Activated CD4-positive, CD25-positive, alpha-beta regulatory T cell (primary cell): Measurements from ENCODE around the gene FGF4.

ENCODE experiments used
- DNase-seq, 4 experiments: peaks; one replicate each; lab custom pipeline; 2025; lab: John Stamatoyannopoulos, UW

FGF4 gene, protein sequence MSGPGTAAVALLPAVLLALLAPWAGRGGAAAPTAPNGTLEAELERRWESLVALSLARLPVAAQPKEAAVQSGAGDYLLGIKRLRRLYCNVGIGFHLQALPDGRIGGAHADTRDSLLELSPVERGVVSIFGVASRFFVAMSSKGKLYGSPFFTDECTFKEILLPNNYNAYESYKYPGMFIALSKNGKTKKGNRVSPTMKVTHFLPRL

DNA sequence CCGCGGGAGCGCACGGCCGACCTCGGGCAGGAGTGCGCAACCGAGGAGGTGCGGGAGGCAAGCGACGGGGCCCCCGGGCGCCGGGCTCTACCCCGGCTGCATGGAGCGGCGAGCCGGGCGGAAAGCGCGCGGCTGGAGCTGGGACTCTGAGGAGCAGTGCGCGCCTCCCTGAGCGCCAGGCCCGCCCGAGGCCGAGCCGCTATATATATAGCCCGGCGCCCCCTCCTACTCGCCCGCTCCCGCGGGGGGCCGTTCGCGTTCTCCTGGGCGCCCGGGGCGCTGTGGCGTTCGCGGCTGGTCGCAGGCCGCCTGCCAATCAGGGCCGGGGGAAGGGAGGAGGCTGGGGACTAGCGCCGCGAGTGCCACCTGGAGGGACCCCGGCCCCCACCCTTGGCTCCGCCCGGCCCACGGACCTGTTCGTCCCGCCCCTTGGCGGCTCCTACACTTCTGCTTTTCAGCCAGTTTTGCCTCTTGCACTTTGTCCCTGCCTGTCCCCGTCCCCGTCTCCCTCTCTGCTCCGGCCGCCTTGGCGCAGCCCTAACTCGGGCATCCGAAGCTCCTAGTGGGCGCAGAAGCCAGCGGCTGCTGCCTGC, at the start of gene FGF4:
TSS of gene FGF4 (minus strand) at position 179 of the 593 bp plus-strand sequence. CDS start 257 bp downstream, outside the sequence.
- DNase-seq, result no peak

DNA sequence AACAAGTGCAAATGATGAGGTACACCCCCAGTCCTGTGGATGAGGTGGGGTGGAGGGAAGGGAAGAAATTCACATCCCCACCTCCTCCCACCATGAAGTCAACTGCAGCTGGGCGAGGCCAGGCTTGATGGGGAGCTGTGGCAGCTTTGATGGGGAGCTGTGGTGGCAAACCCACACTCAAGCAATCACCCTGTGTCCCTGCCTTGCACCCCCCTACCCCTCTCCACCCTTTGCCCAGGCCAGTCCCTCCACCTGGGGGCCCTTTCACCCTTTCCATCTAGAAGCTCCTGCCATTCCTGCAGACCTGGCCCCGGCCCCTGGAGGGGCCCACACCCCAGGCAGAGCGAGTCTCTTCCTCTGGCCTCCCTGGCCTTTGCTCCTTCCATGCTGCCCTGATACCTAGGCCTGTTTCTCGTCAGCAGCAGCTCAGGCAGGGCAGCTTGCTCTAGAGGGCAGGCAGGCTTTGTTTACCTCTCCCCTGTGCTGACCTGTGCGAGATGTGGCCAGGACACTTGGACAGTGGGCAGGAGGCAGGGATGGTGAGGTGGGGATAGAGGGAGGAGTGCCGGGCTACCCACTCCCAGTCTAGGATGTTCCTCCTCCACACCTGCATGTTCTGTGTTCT, 48.6 kb upstream of the FGF4 start:
- no peak for DNase-seq

DNA sequence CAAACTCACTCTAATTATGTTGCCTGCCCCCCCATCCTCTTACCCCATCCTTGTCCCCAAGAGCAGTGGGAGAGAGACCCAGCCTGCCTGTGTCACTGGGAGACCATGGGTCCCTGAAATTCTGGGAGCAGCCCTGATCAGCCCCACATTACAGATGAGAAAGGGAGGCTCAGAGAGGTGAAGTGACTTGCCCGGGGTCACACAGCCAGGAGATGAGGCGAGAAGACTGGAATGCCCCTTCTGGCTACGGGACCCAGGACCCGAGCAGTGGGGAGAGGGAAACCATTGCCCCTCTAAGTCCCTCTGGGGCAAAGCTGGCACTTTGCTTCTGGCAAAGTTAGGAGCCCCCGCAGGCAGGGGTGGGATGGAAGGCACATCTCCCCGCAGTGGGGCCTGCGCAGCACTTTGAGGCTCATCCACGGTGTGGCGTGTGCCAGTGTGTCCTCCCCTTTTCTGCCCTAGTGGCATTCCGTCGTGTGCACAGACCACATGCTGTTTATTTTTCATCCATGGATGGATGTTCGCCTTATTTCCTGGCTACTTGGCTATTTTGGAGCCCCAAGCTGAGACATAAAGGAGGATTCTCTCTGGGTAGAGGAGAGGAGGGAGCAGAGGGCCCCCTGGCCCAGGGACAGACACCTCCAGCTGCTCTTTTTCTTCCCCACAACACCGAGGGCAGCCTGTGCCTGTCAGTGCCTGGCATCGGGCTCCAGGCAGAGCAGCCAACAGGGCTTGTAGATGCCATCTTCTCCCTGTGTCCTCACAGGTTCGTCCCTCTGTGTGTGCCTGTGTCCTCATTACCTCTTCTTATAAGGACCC, 47.7 kb upstream of the FGF4 start:
- DNase-seq, result no peak

DNA sequence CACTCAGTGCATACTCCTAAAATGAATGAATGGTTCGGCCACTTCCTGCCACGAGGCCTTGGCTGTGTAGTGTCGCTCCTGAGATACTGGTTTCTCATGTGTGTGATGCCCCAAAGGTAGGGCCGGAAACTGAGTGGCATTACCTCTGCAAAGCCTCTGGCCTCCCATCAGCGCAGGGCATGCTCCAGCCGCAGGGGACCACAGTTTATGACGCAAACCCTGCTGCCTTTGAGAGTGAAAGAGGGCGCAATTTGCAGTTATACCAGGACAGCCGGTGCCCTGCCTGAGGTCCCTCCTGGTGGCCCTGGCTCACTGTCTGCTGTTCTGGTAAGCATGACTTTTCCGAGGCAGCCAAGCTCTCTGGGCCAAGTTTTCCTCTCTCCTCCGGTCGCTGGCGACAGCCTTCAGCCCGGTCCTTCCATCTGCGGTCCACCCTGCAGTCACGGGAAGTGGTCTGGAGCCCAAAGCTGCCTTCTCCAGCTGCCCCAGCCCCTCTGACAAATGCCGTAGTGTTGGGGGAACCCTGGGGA, 46.4 kb upstream of the FGF4 start:
- DNase-seq, result no peak

DNA sequence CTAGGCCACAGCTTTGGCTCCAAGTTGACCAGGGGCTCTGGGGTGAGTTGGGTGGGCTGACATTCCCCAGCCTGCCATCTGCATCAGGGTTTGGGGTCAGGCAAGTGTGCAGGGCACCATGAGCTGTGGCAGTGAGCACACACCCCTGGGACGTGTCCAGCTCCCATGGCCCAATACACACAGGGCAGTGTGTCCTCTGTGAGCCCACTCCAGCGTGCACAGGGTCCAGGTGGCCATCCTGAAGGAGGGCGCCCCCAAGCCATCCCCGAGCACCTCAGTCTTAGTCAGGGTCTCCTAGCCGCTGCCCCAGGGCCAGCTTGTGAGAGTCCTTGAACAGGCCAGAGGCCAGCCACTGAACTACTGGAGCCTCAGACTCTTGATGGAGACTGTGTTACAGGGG, 45.3 kb upstream of the FGF4 start:
- DNase-seq, result no peak

DNA sequence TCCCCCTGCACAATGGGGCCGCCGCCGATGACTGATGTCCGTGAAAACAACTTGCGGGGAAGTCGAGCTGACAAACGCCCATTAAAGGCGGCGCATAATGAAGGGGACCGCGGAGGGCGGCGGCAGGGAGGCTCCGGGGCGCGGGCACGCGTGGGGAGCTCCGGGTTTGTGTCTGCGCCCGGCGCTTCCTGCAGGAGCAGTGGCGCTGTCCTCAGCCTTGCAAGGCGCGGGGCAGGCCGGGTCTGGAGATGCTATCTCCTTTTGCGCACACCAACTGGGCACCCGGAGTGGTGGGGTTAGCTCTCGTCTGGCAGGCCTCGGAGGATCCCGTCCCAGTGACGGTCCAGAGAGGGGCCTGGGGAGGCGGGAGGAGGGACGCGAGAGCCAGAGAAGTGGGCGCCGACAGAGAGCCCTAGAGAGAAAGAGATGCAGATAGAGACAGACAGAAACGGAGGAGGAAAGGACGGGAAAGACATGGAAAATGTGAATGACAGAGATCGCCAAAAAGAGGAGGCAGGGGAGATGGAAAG, 44.5 kb upstream of the FGF4 start:
- no peak for DNase-seq

DNA sequence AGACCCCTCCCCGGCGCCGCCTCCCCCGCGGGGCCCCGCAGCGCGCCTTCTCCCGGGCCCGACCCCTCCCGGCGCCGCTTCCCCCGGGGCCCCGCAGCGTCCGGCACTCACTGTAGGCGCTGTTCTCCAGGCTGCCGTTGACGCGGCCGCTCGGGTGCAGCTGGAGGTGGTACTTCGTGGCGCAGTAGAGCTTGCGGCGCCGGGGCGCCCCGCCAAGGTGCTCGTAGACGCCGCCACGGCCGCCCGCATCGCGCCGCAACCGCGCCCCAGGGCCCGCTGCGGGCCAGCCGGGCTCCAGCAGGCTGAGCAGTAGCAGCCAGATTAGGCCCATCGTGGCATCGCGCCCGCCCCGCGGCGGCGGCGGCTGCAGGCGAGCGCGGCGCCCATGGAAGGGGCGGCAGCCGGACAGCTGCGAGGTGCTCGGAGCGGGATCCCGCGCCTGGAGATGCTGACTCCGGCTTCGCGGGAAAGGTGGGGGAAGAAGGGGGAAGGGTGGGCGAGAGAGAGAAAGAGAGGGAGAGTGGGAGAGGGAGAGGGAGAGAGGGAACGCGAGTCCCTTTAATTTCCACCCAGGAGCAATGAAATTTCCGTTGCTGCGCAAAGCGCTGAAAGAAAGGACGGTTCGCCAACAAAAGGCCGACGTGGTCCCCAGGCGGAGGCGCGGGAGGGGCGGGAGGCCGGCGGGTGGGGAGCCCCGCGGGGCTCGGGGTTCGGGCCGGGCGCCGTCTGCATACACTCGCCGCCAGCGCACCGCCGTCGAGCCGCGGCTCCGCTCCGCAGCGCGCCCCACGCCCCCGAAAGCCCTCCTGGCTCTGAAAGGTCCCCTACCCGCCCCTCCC, 43.7 kb upstream of the FGF4 start, which contains the start of gene FGF3:
TSS of gene FGF3 (minus strand) at position 814 of the 839 bp plus-strand sequence. CDS start at position 331, 483 bp downstream.
- no peak for DNase-seq

DNA sequence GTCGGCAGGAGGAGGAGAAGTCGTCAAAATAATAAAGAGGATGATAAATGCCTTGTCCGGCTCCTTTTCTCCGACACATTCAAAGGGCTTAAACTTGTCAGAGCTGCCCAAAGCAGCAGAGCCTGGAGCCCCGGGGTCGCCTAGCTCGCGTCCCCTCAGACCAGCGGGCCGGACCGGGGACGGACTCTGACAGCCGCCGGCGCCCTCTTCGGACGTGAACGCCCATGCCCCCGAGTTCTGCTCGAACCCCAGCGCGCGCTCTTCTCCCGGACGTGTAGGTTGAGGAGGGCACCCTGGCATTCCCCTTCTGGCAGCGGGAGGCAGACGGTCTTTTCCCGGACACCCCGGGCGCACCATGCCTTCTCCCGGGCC, 43.1 kb upstream of the FGF4 start:
- no peak for DNase-seq

DNA sequence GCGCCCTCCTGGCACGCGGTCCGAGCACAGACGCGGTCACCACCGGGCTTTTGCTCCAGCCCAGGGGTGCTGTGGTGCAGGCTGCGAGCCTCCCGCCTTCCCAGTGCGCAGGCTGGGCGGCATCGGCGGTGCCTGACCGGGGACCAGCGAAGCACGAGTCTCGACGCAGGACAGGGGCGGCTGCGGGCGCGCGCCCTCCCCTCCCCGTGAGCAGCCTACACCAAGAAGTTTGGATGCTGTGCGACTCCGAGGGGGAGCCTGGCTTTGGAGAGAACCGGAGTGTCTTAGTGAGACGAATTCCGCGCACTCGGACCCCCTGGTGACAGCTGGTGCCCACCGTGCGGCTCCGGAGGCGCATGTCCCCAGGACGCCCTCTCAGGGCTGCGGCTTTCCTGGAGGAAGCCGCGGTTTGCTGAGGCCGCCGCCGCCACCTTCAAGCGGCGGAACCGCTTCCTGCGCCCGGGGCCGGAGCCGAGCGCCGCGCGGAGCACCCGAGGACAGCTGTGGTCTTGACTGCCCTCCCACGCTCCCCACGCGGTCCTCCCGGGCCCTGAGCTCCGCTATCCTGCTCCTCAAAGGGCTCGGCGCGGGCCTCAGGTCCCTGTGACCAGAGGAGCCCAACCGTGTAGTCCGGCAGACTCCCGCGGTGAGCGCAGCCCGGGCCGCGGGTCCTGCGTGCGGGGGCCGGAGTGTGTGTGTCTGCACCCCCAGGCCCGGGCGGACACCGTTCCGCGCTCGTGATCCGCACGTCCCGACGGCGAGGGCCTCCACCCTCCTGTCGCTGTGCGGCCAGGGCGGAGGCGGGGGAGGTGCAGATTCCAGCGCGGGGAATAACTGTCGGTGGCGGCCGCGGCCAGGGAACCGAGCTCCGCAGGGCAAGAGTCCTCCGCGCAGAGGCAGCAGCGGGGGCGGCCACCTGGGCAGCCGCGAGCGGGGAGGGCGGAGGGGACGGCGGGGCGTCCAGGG, 42.4 kb upstream of the FGF4 start:
- no peak for DNase-seq

DNA sequence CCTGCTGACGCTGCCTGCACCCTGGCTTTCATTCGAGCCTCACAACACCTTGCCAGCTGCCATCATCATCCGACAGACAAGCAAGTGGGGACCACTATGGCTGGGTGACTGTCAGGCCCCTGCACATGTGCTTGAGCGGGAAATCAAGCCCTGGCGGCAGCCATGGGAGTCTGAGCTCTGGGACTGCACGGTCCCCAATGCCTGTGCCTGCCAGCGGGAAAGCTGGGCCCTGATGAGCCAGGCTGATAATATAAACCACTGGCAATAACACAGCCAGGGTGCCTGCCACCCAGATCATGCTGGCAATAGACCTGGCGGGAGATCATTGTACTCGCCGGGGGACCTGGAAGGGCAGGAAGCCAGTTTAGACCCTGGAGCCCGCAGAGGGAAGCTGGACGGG, 41.5 kb upstream of the FGF4 start:
- DNase-seq, result no peak

DNA sequence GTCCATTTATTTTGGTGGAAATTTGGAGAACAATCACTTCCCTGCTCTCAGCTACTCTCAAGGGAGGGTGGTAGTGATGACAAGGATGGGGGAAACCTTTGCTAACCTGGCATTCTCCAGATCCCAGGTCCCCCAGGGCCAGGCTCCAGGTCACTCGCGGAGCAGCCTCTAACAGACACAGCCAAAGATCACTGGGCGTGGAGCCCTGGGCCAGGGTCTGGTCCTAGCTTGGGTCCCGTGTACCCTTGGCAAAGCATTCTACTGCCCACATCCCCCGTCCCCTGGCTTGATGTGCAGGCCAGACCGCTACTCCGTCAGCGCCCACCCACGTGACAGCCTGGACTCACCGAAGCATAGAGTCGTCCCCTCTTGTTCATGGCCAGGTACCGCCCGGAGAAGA, 40.8 kb upstream of the FGF4 start:
- no peak for DNase-seq

DNA sequence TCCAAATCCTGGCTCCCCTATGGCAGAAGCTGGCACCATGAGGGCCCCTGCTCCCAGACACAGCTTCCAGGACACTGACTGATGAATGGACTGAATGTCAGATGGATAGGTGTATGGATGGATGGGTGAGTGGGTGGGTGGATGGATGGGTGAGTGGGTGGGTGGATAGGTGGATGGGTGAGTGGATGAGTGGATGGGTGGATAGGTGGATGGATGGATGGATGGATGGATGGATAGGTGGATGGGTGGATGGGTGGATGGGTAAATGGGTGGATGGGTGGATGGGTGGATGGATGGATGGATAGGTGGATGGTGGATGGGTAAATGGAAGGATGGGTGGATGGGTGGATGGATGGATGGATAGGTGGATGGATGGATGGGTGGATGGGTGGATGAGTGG, 39.8 kb upstream of the FGF4 start:
- no peak for DNase-seq

DNA sequence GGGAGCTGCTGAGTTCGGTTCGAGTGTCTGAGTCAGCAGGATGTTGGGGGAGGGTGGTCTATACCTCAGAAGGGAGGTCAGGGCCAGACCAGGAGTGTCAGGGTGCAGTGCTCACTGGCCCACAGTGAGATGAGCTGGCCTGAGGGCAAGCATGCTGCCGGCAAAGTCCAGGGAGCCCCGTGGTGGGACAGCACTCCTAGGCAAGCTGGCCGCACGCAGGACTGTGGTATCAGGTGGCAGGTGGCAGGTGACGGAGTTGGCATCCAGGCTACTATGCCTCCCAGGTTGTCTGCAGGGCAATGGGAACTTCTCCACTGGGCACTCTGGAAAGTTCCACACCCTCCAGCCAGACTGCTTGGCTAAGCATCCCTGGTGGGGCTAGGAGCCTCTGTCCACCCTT, 39.3 kb upstream of the FGF4 start:
- no peak for DNase-seq

DNA sequence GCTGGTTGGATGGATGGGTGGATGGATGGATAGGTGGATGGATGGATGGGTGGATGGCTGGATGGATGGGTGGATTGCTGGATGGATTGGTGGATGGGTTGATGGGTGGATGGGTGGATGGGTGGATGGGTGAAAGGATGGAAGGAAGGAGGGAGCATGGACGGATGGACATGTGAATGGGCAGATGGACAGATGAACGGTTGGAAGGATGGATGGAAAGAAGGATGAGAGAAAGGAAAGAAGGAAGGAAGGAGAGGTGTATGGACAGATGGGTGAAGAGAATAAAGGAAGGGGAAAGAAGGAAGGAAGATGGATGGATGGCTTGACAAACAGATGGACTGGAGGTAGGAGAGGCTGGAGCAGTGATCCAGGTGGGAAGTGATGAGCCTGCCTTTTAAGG, 38.7 kb upstream of the FGF4 start:
- no peak for DNase-seq

DNA sequence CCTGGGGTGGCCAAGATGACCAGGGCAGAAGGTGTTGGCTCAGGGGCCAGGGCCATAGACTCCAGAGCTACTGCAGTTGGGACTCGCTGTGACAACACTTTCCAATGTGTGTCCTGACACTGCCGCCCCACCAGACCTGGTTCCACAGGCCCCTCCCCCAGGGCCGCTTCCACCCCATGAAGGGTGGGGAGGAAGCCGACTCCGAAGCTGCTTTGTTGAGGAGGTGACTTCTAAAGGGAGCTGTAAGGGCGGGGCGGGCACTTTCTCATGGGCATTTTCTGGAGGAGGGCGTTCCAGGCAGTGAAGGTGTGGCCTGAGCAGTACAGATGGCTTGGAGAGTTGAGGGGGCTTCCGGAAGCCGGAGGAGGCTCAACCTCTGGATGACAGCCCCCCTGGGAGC, 37.8 kb upstream of the FGF4 start:
- no peak for DNase-seq

DNA sequence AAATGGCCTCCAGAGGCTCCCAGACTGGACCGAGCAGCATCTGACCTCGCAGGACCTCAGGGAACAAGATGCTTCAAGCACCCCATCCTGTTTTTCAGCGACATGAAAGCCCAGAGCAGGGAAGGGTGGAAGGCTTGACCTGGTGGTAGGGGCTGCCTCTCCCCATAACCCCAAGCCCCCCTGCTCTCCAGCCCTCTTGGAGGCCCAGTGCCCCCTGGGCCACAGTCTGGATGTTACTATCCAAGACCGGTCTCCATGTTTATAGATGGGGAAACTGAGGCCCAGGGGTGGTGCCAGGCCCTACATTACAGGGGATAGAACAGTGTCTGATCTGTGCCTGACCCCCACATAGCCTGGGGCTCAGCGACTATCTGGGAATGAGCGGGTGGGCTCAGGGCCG, 37.1 kb upstream of the FGF4 start:
- DNase-seq, result no peak

DNA sequence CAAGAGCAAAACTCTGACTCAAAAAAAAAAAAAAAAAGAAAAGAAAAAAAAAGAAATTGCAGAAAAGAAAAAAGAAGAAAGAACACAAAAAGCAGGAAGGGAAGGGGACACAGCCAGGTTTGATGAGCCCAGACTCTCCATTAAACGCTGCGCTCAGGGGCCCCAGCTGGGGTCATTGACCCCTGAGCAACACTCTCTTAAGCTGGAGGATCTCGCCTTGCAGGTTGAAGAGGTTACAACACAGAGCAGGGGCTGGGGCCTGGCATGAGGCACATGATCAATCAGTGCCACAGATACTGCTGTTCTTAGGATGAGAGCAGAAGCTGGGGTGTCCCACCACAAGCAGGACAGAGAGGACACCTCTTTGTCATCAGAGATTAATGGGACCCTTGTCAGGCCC, 36.3 kb upstream of the FGF4 start:
- no peak for DNase-seq

DNA sequence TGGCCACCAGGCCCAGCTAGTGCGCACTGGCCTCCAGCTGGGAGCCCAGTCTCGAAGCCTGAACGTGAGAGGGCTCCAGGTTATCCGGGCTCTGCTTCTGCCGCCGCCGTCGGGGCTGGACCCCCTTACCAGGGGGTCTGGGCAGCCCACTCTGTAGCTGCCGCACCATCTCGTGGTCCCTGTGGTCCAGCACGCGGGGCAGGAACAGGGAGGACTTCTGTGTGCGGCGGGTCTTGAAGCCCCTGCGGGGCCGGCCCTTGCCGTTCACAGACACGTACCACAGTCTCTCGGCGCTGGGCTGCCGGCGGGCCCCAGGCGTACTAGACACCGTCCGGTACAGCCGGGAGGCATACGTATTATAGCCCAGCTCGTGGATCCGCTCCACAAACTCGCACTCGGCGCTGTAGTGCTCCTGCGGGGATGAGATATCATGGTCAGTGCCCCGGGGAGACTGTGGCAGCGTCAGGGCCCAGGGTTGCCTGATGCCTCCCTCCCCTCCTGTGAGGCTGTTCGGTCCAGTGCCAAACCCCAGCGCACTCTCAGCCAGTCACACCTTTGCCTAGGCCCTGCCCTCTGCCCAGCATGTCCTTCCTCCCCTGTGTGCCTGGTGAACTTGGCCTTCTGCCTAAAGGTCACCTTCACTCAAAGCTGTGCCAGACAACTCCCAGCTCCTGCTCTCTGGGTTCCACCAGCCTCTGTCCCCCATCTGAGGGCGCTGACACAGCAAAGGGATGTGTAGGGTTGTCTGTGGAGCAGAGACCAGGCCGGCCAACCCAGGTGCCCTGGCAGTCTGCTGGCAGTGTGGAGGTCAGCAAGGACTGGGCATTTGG, 35.4 kb upstream of the FGF4 start:
- no peak for DNase-seq

DNA sequence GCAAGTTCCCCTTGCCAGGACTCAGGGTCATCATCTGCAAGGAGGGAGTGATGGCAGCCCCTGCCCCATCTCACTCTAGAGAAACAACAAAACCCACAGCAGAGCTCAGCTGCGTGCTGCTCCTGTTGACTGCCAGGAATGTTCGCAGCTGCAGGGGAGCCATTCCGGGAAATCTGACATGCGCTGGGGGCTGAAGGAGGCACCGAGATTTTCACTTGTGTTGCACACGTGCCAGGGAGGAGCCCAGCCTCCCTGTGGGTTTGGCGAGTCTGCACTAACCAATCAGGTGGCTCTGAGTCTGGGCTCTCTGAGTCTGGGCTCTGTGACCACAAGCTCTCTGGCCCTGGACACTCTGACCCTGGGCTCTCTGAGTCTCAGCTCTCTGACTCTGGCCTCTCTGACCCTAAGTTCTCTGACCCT, 33.5 kb upstream of the FGF4 start:
- no peak for DNase-seq
